ENCODE results near the gene CHMP6. TPM values are rescaled to one million over a fixed set of nuclear protein-coding genes. Genes with fewer than 3 reads are reported as not detected.
A peak's percentile ranks its signal among the peaks of the same experiment; 100 is the strongest.
"Not testable (repeated sequence)": the region's sequence is repeated elsewhere in the genome, so short reads cannot be mapped to it uniquely, and the experiment has no call there.

CHMP6 gene
- total RNA-seq, 4 donors from 2014 or later, result 17.5 to 35.6 (median 23.1) TPM

DNA sequence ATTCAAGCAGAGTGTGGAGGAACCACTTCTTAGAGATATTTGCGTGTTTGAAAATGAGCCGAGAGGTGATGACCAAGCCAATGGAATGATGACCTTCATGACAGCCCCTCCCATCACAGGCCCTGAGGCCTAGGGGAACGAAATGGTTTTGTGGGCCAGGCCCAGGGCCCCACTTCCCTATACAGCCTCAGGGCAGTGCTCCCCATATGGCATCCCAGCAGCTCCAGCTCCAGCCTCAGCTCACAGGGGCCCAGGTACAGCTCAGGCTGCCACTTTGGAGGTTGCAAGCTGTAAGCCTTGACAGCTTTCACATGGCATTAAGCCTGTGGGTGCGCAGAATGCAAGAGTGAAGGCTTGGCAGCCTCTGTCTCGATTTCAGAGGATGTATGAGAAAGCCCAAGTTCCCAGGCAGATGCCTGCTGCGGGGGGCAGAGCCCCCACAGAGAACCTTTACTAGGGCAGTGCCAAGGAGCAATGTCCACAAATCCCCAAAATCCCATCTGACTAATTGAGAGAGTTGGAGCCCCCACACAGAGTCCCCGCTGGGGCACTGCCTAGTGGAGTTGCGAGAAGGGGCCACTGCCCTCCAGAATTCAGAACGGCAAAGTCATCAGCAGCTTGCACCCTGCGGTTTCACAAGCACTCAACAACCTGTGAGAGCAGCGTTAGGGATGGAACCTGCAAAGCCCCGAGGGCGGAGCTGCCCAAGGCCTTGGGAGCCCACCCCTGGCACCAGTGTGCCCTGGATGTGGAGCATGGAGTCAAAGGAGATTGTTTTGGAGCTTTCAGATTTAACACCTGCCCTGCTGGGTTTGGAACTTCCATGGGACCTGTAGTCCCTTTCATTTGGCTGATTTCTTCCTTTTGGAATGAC, 21.2 kb downstream of the CHMP6 start:
- TF ChIP-seq, protein P1, sequence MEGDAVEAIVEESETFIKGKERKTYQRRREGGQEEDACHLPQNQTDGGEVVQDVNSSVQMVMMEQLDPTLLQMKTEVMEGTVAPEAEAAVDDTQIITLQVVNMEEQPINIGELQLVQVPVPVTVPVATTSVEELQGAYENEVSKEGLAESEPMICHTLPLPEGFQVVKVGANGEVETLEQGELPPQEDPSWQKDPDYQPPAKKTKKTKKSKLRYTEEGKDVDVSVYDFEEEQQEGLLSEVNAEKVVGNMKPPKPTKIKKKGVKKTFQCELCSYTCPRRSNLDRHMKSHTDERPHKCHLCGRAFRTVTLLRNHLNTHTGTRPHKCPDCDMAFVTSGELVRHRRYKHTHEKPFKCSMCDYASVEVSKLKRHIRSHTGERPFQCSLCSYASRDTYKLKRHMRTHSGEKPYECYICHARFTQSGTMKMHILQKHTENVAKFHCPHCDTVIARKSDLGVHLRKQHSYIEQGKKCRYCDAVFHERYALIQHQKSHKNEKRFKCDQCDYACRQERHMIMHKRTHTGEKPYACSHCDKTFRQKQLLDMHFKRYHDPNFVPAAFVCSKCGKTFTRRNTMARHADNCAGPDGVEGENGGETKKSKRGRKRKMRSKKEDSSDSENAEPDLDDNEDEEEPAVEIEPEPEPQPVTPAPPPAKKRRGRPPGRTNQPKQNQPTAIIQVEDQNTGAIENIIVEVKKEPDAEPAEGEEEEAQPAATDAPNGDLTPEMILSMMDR (IDR thresholded peaks at IDR 0.05), result no peak
- TF ChIP-seq POLR2AphosphoS5 (IDR thresholded peaks at IDR 0.05), result no peak
- TF ChIP-seq POLR2A (IDR thresholded peaks at IDR 0.05), result no peak
- no peak for TF ChIP-seq EP300 (IDR thresholded peaks at IDR 0.05)
- Histone ChIP-seq H3K4me1 (peaks cover 6% of the 10 kb centered on the region), H3K4me3 (no peak overlapping the region), H3K27me3 (no peaks in the 10 kb centered on the region), H3K36me3 (no peaks in the 10 kb centered on the region), H3K9me3 (no peaks in the 10 kb centered on the region), H3K27ac (no peak overlapping the region)
- 93% methylated on average over 10 of the region's 13 CpGs for WGBS
- DNase-seq (ENCODE audit: low spot score in 2 of 2), result no peak

GRCh38 chr17:81013642-81014041, 22.0 kb downstream of the CHMP6 start:
- TF ChIP-seq EP300 (IDR thresholded peaks at IDR 0.05) (no peak), POLR2A (IDR thresholded peaks at IDR 0.05) (no peak)
- Histone ChIP-seq H3K9me3 (no peaks in the 10 kb centered on the region), H3K27ac (no peak overlapping the region), H3K4me1 (peaks cover 14% of the 10 kb centered on the region), H3K27me3 (no peaks in the 10 kb centered on the region), H3K4me3 (no peak overlapping the region), H3K36me3 (no peaks in the 10 kb centered on the region)
- DNase-seq (ENCODE audit: low spot score in 2 of 2), result no peak
- WGBS, result 88% methylated on average over 6 of the region's 6 CpGs

- WGBS, result 100% methylated on average over 1 of the region's 1 CpG
- no peak for DNase-seq (ENCODE audit: low spot score in 2 of 2)
- Histone ChIP-seq H3K4me1 (peaks cover 22% of the 10 kb centered on the region), H3K36me3 (no peaks in the 10 kb centered on the region), H3K9me3 (no peaks in the 10 kb centered on the region), H3K4me3 (no peak overlapping the region), H3K27me3 (no peaks in the 10 kb centered on the region), H3K27ac (no peak overlapping the region)
- TF ChIP-seq, protein P1 (IDR thresholded peaks at IDR 0.05), result no peak
- TF ChIP-seq POLR2AphosphoS5 (IDR thresholded peaks at IDR 0.05), result no peak
- no peak for TF ChIP-seq EP300 (IDR thresholded peaks at IDR 0.05)
- no peak for TF ChIP-seq POLR2A (IDR thresholded peaks at IDR 0.05)
These were observed 23.5 kb downstream of the CHMP6 start for GRCh38 chr17:81015136-81015535.

DNA sequence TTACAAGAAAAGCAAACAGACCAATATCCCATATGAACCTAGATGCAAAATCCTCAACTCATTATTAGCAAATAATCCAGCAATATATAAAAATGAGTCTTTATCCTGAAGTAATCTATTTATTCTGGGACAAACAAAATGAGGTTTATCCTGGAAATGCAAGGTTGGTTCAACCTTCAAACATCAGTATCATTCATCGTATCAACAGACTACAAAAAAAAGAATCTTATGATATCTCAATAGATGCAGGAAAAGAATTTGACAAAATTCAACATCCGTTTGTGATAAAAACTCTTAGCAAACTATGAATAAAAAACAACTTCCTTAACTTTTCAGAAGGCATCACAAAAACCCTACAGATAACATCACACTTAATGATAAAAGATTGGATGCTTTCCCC, 24.9 kb downstream of the CHMP6 start:
- TF ChIP-seq EP300 (IDR thresholded peaks at IDR 0.05) (no peak), POLR2A (IDR thresholded peaks at IDR 0.05) (no peak), POLR2AphosphoS5 (IDR thresholded peaks at IDR 0.05) (no peak)
- TF ChIP-seq, protein P1 (IDR thresholded peaks at IDR 0.05), result no peak
- DNase-seq (ENCODE audit: low spot score in 2 of 2), result no peak

GRCh38 chr17:81017330-81017729, 25.7 kb downstream of the CHMP6 start:
- DNase-seq (ENCODE audit: low spot score in 2 of 2); H3K4me3 ChIP-seq; H3K27me3 ChIP-seq; H3K27ac ChIP-seq; H3K9me3 ChIP-seq; H3K36me3 ChIP-seq: not testable (repeated sequence)
- H3K4me1 ChIP-seq, result peaks cover 35% of the 10 kb centered on the region
- 95% methylated on average over 4 of the region's 4 CpGs for WGBS

More for the DNA sequence above, 24.9 kb downstream of the CHMP6 start:
- no peaks in the 10 kb centered on the region for H3K36me3 ChIP-seq
- no peak overlapping the region for H3K27ac ChIP-seq
- WGBS, result 94% methylated on average over 2 of the region's 2 CpGs
- no peaks in the 10 kb centered on the region for H3K27me3 ChIP-seq
- no peaks in the 10 kb centered on the region for H3K9me3 ChIP-seq
- H3K4me3 ChIP-seq, result no peak overlapping the region
- peaks cover 35% of the 10 kb centered on the region for H3K4me1 ChIP-seq

DNA sequence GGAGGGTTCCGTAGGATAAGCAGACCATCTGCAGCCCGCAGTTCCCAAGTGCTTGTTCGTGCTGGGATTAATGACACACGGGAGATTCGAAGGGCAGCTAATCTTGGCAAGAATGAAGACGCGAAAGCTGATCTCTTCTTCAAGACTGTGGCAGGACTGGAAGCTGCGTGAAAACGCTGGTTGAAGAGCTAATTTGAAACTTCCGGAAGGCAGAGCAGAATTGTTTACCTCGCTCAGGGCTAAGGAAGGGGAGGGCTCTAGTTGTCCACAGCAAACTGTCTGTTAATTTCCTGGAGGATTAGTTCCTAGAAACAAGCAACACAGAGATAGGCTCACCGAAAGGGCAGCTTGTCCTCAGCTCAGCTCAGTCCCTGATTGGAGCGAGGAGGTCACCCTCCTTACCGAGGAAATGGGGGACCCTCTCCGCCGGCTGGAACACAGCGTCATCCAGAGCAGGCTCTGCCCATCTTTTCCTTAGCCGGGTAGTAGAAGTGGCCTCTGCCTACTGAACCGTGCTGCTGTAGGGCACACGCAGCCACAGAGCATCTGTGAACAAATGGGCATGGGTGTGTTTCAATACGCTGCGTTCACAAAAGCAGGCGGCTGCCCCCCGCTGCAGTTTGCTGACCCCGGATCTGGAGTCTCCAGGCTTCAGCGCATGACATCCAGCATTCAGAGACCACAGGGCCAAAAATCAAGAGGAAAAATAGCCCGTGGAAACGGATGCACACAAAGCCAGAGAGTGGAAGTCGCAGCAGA, 26.6 kb downstream of the CHMP6 start:
- Histone ChIP-seq H3K27ac (peak overlapping the region; percentile 58), H3K9me3 (no peaks in the 10 kb centered on the region), H3K27me3 (no peaks in the 10 kb centered on the region), H3K4me3 (peak overlapping the region; percentile 31), H3K4me1 (peaks cover 37% of the 10 kb centered on the region), H3K36me3 (no peaks in the 10 kb centered on the region)
- DNase-seq (ENCODE audit: low spot score in 2 of 2), result no peak
- TF ChIP-seq EP300 (IDR thresholded peaks at IDR 0.05), result no peak
- no peak for TF ChIP-seq POLR2AphosphoS5 (IDR thresholded peaks at IDR 0.05)
- no peak for TF ChIP-seq POLR2A (IDR thresholded peaks at IDR 0.05)
- TF ChIP-seq, protein P1 (IDR thresholded peaks at IDR 0.05), result no peak
- 30% methylated on average over 27 of the region's 29 CpGs for WGBS

All from suprapubic skin (tissue), 4 donors.